T-cell (primary cell): ENCODE data around the gene GBF1. TPM values are rescaled to one million over a fixed set of nuclear protein-coding genes. Genes with fewer than 3 reads are reported as not detected.
A peak's percentile ranks its signal among the peaks of the same experiment; 100 is the strongest.

ENCODE experiments used
- ATAC-seq, 4 experiments: fragments of 200-7000 bp in 3 of 4; fragments of 150-1000 bp in 1 of 4; cut with Tn5 transposase; replicated peaks in 1 of 4; 1 replicate in 3 of 4; 2 replicates in 1 of 4; pipeline ENCODE4 v1.10.0; 2021; ENCODE audit warnings: moderate library complexity in 3 of 4, mild to moderate bottlenecking in 2 of 4, moderate number of reproducible peaks in 1 of 4
- CTCF ChIA-PET, 2 donors: fragments of 300-600 bp; sonication (Branson Sonifier 250); formaldehyde crosslinking; loops; one replicate each; lab custom pipeline; 2022; ENCODE audit warnings: antibody characterized with exemption in 2 of 2; lab: Charles Lee
- POLR2A ChIA-PET, 2 donors: fragments of 300-600 bp; sonication (Branson Sonifier 250); formaldehyde crosslinking; loops; one replicate each; lab custom pipeline; 2022; ENCODE audit warnings: antibody characterized with exemption in 2 of 2; lab: Charles Lee
- DNase-seq, 35 experiments: peaks; one replicate each; pipeline versions ENCODE4 v3.0.0 to v3.0.0-alpha.2; 2013 to 2023
- H3K27ac ChIP-seq: one replicate; pipeline ENCODE4 v1.5.1; 2013; ENCODE audit warnings: low read length
- H3K27me3 ChIP-seq, 2 experiments: replicated peaks in 1 of 2; 1 replicate in 1 of 2; 2 replicates in 1 of 2; pipeline versions ENCODE4 v1.6.1 to v1.7.0; 2013; ENCODE audit warnings: low read length in 1 of 2, mixed read lengths in 1 of 2; ENCODE audit not compliant: control insufficient read depth in 2 of 2, insufficient read depth in 2 of 2; ENCODE audit errors: extremely low read depth in 1 of 2
- H3K36me3 ChIP-seq, 2 donors: 1 replicate in 1 of 2; 2 replicates in 1 of 2; pipeline versions ENCODE4 v1.6.1 to v1.7.0; 2013; ENCODE audit warnings: low read length in 1 of 2; ENCODE audit not compliant: control insufficient read depth in 2 of 2, insufficient read depth in 1 of 2; ENCODE audit errors: extremely low read depth in 1 of 2
- H3K4me1 ChIP-seq, 2 experiments: 1 replicate in 1 of 2; 2 replicates in 1 of 2; pipeline versions ENCODE4 v1.6.1 to v1.7.0; 2013; ENCODE audit warnings: low read length in 2 of 2, mixed read lengths in 1 of 2; ENCODE audit not compliant: insufficient read depth in 2 of 2, control insufficient read depth in 1 of 2; ENCODE audit errors: extremely low read depth in 1 of 2
- H3K4me3 ChIP-seq, 2 donors: 1 replicate in 1 of 2; 2 replicates in 1 of 2; pipeline versions ENCODE4 v1.5.1 to v1.7.0; 2013; ENCODE audit warnings: mild to moderate bottlenecking in 2 of 2, low read length in 1 of 2, moderate library complexity in 1 of 2; ENCODE audit not compliant: control insufficient read depth in 1 of 2; ENCODE audit errors: extremely low read depth in 1 of 2
- H3K9me3 ChIP-seq: 2 replicates; pipeline ENCODE4 v1.7.0; 2013
- H3K27ac Mint-ChIP-seq, 2 donors: one replicate each; pipeline ENCODE4 v1.8.0; 2020 to 2021; ENCODE audit warnings: mild to moderate bottlenecking in 2 of 2, mixed read lengths in 2 of 2
- H3K27me3 Mint-ChIP-seq, 2 donors: one replicate each; pipeline ENCODE4 v1.8.0; 2021 to 2022; ENCODE audit warnings: mixed read lengths in 2 of 2
- H3K36me3 Mint-ChIP-seq: one replicate; pipeline ENCODE4 v1.8.0; 2021; ENCODE audit warnings: mixed read lengths
- H3K4me1 Mint-ChIP-seq, 3 donors: one replicate each; pipeline ENCODE4 v1.8.0; 2020 to 2022; ENCODE audit warnings: mixed read lengths in 3 of 3, mild to moderate bottlenecking in 1 of 3
- H3K4me3 Mint-ChIP-seq, 3 donors: one replicate each; pipeline ENCODE4 v1.8.0; 2020 to 2022; ENCODE audit warnings: mild to moderate bottlenecking in 3 of 3, mixed read lengths in 3 of 3, moderate library complexity in 3 of 3
- H3K9me3 Mint-ChIP-seq, 3 donors: one replicate each; pipeline ENCODE4 v1.8.0; 2020 to 2022; ENCODE audit warnings: mixed read lengths in 3 of 3
- WGBS: methylation state at CpG from one replicate; pipeline ENCODE4 v1.1.5; 2013; ENCODE audit warnings: missing lambda C conversion rate; ENCODE audit not compliant: insufficient coverage; 5-methylcytosine and 5-hydroxymethylcytosine counted together
- total RNA-seq, 35 experiments: library from RNA in 6 of 35; stranded (reverse) in 6 of 35; fragments of 120-200 nt in 1 of 35; gene quantifications; one replicate each; pipeline versions ENCODE4 v1.2.1 to v1.2.4 and lab custom pipeline; 2013 to 2026

GBF1 gene
- total RNA-seq, 5 donors from 2014 or later (not counting 1 experiment from before 2014, with no cell fraction given), result 37.2 to 41.1 (median 38.7) TPM

DNA sequence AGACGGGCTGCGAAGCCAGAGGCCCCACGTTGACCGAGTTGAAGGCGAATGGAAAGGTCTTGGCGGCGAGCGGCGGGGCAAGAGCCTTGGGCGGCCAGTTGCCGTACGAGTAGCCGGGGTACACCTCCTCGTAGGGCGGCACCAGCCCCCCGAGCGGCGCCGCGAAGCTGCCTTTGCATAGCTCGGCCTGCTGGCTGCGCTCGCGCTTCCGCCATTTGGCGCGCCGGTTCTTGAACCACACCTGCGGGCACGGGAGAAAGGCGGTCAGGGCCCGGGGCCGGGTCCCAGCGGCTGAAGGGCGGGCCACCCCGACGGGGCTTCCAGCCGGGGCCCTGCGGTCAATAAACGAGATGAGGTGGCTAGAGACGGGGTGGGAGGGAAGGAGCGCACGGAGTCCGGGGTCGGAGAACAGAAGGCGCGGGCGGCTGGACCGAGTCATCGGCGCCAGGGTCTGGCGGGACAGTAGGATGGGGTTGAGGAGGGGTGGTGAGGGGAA lies 14.4 kb upstream of the GBF1 start:
- Mint-ChIP-seq H3K27ac (no peak overlapping the region), H3K36me3 (no peaks in the 10 kb centered on the region), H3K4me3 (peak overlapping the region; percentile 67 to 81 (median 69)), H3K27me3 (peaks cover 40 to 57% of the 10 kb centered on the region in 2 donors), H3K4me1 (peaks cover 14 to 25% (median 22%) of the 10 kb centered on the region in 3 donors), H3K9me3 (no peaks in the 10 kb centered on the region)
- POLR2A ChIA-PET, result interaction anchor here (0.5 to 1.2 kb wide), 5 partner anchors 14 to 245 kb away, joined by 3 to 7 read pairs (median 3); partner anchors contain the start of gene GBF1 (in 2 of the 2)
- CTCF ChIA-PET, result interaction anchor here (0.5 to 4.0 kb wide), 22 partner anchors 10 to 355 kb away, joined by 3 to 102 read pairs (median 4); partner anchors contain the start of gene GBF1 (in 1 of the 2)
- peaks cover 2 to 35% of the 10 kb centered on the region in 2 experiments for H3K4me1 ChIP-seq
- peak overlapping the region; percentile 46 to 76 for H3K4me3 ChIP-seq
- DNase-seq (peak in 28 of 35 experiments; percentile 21 to 66 (median 38)), ATAC-seq (peak in 3 of 4 experiments; percentile 15 to 36 (median 30))
- no peaks in the 10 kb centered on the region for H3K36me3 ChIP-seq
- H3K27ac ChIP-seq, result no peak overlapping the region
- 3% methylated on average over 52 of the region's 52 CpGs for WGBS
- H3K27me3 ChIP-seq, result peaks cover 3 to 78% of the 10 kb centered on the region in 2 experiments
- H3K9me3 ChIP-seq, result no peaks in the 10 kb centered on the region

DNA sequence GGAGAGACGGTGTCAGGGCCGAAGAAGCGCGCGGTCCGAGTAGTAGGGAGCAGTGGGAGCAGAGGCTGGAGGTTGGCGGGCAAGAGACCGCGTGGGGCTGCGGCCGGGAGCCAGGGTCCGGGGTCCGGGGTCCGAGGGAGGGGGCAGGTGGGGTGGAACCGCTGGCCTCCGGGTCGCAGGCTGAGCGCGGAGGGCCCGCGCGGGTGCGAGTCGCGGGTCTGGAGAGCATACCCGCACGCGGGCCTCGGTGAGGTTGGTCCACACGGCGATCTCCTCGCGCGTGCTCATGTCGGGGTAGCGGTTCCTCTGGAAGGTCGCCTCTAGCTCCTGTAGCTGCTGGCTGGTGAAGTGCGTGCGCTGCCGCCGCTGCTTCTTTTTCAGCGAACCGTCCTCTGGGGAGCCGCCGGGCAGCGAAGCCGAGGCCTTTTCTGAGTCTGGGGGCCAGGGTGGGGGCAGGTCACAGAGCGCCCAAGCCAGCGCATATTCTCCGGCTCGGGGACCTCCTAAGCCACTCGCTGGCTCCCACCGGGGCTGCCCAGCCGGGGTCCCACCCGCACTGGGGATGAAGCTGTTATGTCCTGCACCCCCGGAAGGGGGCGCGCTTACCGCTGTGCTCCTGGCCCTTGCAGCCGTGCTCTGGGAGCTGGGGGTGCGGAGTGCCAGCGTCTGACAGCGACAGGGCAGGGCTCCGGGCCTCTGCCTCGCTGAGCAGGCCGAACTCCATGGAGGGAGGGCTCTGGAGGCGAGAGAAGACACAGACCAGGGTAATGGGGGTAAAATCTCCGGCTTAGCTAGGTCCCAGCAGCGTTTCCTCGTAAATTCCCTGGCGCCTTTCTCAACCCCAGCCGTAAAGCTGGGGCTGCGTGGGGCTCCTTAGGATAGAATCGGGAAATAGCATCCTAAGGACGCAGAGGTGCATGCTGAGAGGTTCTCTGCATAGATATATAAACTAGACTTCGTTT lies 13.7 kb upstream of the GBF1 start:
- no peaks in the 10 kb centered on the region for H3K36me3 Mint-ChIP-seq
- peak overlapping the region in 1 of 2 donors; percentile 65 for H3K27ac Mint-ChIP-seq

DNA sequence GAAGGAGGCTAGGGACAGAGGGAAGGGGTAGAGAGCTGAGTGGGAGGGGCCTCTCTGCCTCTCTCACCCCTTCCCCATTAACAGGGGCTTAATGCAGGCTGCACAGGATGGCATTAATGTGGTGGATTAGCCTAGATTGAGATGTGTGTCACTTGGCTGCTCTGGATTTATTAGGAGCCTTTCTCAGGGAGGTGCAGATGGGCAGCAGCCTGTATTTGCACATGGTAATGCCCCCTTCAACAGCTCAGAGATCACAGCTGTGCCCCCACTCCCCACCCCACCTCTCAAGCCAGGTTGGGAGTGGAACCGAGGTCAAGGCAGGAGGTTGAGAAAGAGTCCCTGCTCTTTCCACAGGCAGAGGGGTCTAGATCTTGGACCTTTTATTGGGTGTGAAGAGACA lies 11.3 kb upstream of the GBF1 start:
- ChIA-PET POLR2A (interaction anchor here in 1 of 2 donors (0.5 kb wide), 1 partner anchor 216 kb away, joined by 4 read pairs; no protein-coding TSS in a partner anchor), CTCF (interaction anchor here in 1 of 2 donors (0.6 kb wide), 1 partner anchor 123 kb away, joined by 3 read pairs; no protein-coding TSS in a partner anchor)
- Histone ChIP-seq H3K4me3 (no peak overlapping the region), H3K36me3 (no peaks in the 10 kb centered on the region), H3K27ac (no peak overlapping the region), H3K27me3 (peaks cover 11 to 55% of the 10 kb centered on the region in 2 experiments), H3K4me1 (peaks cover 2 to 24% of the 10 kb centered on the region in 2 experiments), H3K9me3 (no peaks in the 10 kb centered on the region)
- H3K27me3 Mint-ChIP-seq, result peaks cover 28 to 38% of the 10 kb centered on the region in 2 donors
- no peak overlapping the region for H3K4me3 Mint-ChIP-seq
- H3K9me3 Mint-ChIP-seq, result no peaks in the 10 kb centered on the region
- H3K36me3 Mint-ChIP-seq, result no peaks in the 10 kb centered on the region
- H3K4me1 Mint-ChIP-seq, result peaks cover 5 to 18% (median 13%) of the 10 kb centered on the region in 3 donors
- no peak overlapping the region for H3K27ac Mint-ChIP-seq
- ATAC-seq (no peak), DNase-seq (no peak)
- WGBS, result no CpG with 5 or more reads among the region's 1 CpG

More for the DNA sequence above, 13.7 kb upstream of the GBF1 start:
- H3K27ac ChIP-seq, result no peak overlapping the region
- peaks cover 3 to 74% of the 10 kb centered on the region in 2 experiments for H3K27me3 ChIP-seq
- WGBS, result 13% methylated on average over 75 of the region's 76 CpGs
- Mint-ChIP-seq H3K27me3 (peaks cover 43 to 59% of the 10 kb centered on the region in 2 donors), H3K4me3 (peak overlapping the region; percentile 67 to 81 (median 69)), H3K9me3 (no peaks in the 10 kb centered on the region), H3K4me1 (peaks cover 7 to 18% (median 15%) of the 10 kb centered on the region in 3 donors)
- H3K36me3 ChIP-seq, result no peaks in the 10 kb centered on the region
- ATAC-seq (peak; percentile 42 to 68 (median 52)), DNase-seq (peak; percentile 18 to 82 (median 54))
- H3K4me1 ChIP-seq, result peaks cover 2 to 28% of the 10 kb centered on the region in 2 experiments
- H3K9me3 ChIP-seq, result no peaks in the 10 kb centered on the region
- ChIA-PET POLR2A (interaction anchor here (0.6 to 1.2 kb wide), 5 partner anchors 13 to 245 kb away, joined by 3 to 10 read pairs (median 7); partner anchors contain the start of gene GBF1 (in 2 of the 2)), CTCF (interaction anchor here (0.6 to 4.0 kb wide), 17 partner anchors 11 to 355 kb away, joined by 3 to 102 read pairs (median 6); partner anchors contain the start of gene GBF1 (in 1 of the 2))
- peak overlapping the region; percentile 46 to 76 for H3K4me3 ChIP-seq

DNA sequence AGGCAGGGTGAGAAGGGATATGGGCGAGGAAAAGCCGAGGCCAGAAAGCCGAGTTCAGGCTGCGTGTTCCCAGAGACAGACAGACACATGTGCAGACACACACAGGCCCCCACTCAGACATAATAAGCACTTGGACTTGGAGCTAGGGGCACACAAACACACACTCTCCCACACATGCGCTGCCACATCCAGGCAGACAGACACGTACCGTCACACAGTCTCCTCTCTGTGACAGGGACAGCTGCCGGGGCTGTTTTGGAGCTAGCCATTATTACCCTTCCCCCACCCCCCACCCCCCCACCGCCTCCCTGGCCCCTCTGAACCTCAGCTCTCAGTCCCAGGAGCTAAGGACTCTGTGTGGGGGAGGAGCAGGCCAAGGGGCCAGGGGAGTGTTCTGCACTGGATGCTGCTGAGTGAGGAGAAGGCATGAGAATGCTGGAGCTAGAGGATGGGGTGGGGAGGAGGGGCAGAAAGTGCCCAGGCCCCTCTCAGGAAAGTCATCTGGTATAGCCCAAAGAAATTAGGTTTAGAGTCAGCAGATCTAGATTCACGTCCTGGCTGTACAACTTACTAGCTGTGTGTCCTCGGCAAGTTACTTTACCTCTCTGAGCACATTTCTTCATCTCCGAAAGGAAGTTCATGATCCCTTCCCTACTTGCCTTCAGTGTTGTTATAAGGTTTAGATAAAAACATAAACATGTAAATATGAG lies 10.3 kb upstream of the GBF1 start:
- POLR2A ChIA-PET, result interaction anchor here (0.6 kb wide), 3 partner anchors 93 to 1449 kb away, joined by 3 to 6 read pairs (median 3); no protein-coding TSS in a partner anchor
- no peak for ATAC-seq

DNA sequence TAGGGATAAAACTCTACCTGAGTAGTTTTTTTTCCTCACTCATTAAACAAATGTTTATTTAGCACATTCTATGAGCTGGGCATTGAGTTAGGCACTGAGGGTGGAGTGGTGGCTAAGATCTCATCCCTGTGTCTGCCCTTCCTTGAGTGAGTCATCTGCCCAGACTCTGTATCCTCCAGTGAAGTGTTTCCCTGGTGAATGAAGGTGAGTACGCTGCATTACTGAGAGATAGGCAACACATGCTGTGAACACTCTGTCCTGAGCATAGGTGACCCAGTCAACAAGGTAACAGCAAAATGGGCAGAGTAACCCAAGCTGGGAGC lies 9.8 kb upstream of the GBF1 start:
- 80% methylated on average over 1 of the region's 1 CpG for WGBS
- Histone ChIP-seq H3K9me3 (no peaks in the 10 kb centered on the region), H3K27ac (no peak overlapping the region), H3K27me3 (peaks cover 13 to 49% of the 10 kb centered on the region in 2 experiments), H3K4me3 (no peak overlapping the region), H3K36me3 (no peaks in the 10 kb centered on the region), H3K4me1 (peaks cover 2 to 17% of the 10 kb centered on the region in 2 experiments)
- no peak overlapping the region for H3K27ac Mint-ChIP-seq
- DNase-seq (no peak), ATAC-seq (no peak)
- H3K36me3 Mint-ChIP-seq, result no peaks in the 10 kb centered on the region
- peaks cover 27 to 29% of the 10 kb centered on the region in 2 donors for H3K27me3 Mint-ChIP-seq
- no peaks in the 10 kb centered on the region for H3K9me3 Mint-ChIP-seq
- ChIA-PET CTCF (interaction anchor here in 1 of 2 donors (0.6 kb wide), 1 partner anchor 159 kb away, joined by 3 read pairs; no protein-coding TSS in a partner anchor), POLR2A (interaction anchor here (0.6 kb wide), 2 partner anchors 92 to 427 kb away, joined by 3 to 6 read pairs; no protein-coding TSS in a partner anchor)
- H3K4me3 Mint-ChIP-seq, result no peak overlapping the region
- peaks cover 5 to 10% (median 7%) of the 10 kb centered on the region in 3 donors for H3K4me1 Mint-ChIP-seq

More for the DNA sequence above, 10.3 kb upstream of the GBF1 start:
- H3K4me1 Mint-ChIP-seq, result peaks cover 1 to 11% (median 7%) of the 10 kb centered on the region in 3 donors
- no peak for DNase-seq
- H3K4me3 Mint-ChIP-seq, result no peak overlapping the region
- no peaks in the 10 kb centered on the region for H3K9me3 Mint-ChIP-seq
- no peaks in the 10 kb centered on the region for H3K36me3 Mint-ChIP-seq
- no peak overlapping the region for H3K27ac Mint-ChIP-seq
- Histone ChIP-seq H3K4me3 (no peak overlapping the region), H3K9me3 (no peaks in the 10 kb centered on the region), H3K27ac (no peak overlapping the region), H3K36me3 (no peaks in the 10 kb centered on the region), H3K4me1 (peaks cover 2 to 20% of the 10 kb centered on the region in 2 experiments), H3K27me3 (peaks cover 13 to 49% of the 10 kb centered on the region in 2 experiments)
- 78% methylated on average over 4 of the region's 12 CpGs for WGBS
- CTCF ChIA-PET, result interaction anchor here (0.5 to 0.6 kb wide), 2 partner anchors 52 to 158 kb away, joined by 3 read pairs; no protein-coding TSS in a partner anchor
- H3K27me3 Mint-ChIP-seq, result peaks cover 22 to 27% of the 10 kb centered on the region in 2 donors
